ENCODE data around the gene BMP5.

GRCh38 chr6:55777469-55777868, 97.9 kb downstream of the BMP5 start:
- TF ChIP-seq CTCF (IDR thresholded peaks at IDR 0.05; ENCODE audit: insufficient read depth, low read length, poor library complexity, severe bottlenecking) (no peak), EZH2phosphoT487 (conservative IDR thresholded peaks at IDR 0.05; ENCODE audit: low read length) (no peak)
